ENCODE measurements around the gene MED10. TPM values are rescaled to one million over a fixed set of nuclear protein-coding genes. Genes with fewer than 3 reads are reported as not detected.

Gene MED10
- total and polyA plus RNA-seq, 2 experiments from 2014 or later: 16.0 to 58.1 TPM

DNA sequence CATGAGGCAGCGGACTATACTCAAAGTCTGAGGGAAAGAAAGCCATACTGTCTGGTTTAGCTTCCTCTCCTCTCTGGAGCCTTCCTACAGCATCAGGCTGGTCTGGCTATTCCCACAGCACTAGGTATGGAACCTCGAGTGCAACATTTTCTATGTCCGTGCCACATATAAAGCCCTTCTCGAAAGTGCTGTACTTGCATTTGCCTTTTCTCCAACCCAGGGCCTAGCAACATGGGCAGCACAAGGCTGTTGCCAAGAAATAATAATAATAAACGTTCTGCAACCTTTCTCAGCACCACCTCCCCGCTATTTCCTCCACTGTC, 804 bp downstream of the MED10 start:
- TF ChIP-seq CTCF (conservative IDR thresholded peaks at IDR 0.05; ENCODE audit: low read depth in 2 of 2): no peak
- TF ChIP-seq, protein P1, sequence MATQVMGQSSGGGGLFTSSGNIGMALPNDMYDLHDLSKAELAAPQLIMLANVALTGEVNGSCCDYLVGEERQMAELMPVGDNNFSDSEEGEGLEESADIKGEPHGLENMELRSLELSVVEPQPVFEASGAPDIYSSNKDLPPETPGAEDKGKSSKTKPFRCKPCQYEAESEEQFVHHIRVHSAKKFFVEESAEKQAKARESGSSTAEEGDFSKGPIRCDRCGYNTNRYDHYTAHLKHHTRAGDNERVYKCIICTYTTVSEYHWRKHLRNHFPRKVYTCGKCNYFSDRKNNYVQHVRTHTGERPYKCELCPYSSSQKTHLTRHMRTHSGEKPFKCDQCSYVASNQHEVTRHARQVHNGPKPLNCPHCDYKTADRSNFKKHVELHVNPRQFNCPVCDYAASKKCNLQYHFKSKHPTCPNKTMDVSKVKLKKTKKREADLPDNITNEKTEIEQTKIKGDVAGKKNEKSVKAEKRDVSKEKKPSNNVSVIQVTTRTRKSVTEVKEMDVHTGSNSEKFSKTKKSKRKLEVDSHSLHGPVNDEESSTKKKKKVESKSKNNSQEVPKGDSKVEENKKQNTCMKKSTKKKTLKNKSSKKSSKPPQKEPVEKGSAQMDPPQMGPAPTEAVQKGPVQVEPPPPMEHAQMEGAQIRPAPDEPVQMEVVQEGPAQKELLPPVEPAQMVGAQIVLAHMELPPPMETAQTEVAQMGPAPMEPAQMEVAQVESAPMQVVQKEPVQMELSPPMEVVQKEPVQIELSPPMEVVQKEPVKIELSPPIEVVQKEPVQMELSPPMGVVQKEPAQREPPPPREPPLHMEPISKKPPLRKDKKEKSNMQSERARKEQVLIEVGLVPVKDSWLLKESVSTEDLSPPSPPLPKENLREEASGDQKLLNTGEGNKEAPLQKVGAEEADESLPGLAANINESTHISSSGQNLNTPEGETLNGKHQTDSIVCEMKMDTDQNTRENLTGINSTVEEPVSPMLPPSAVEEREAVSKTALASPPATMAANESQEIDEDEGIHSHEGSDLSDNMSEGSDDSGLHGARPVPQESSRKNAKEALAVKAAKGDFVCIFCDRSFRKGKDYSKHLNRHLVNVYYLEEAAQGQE (IDR thresholded peaks at IDR 0.05; ENCODE audit: unreplicated experiment): no peak
- TF ChIP-seq EZH2phosphoT487 (IDR thresholded peaks at IDR 0.05; ENCODE audit: unreplicated experiment): no peak
- no peak for TF ChIP-seq CREB1 (CRISPR knock-in tag; IDR thresholded peaks at IDR 0.05; ENCODE audit: low read depth)
- TF ChIP-seq NANOG (IDR thresholded peaks at IDR 0.05; ENCODE audit: borderline replicate concordance): no peak
- no peak for TF ChIP-seq ZNF114 (CRISPR knock-in tag; IDR thresholded peaks at IDR 0.05)
- no peak for TF ChIP-seq EZH2 (IDR thresholded peaks at IDR 0.05; ENCODE audit: low read depth, unreplicated experiment)
- no peak for TF ChIP-seq POLR2AphosphoS5 (IDR thresholded peaks at IDR 0.05; ENCODE audit: low read depth)
- TF ChIP-seq ETS1 (IDR thresholded peaks at IDR 0.05): no peak
- no peak for TF ChIP-seq ZNF331 (CRISPR knock-in tag; IDR thresholded peaks at IDR 0.05; ENCODE audit: low read depth)
- TF ChIP-seq STAT1 (IDR thresholded peaks at IDR 0.05; ENCODE audit: unreplicated experiment): no peak
- TF ChIP-seq, protein P2, sequence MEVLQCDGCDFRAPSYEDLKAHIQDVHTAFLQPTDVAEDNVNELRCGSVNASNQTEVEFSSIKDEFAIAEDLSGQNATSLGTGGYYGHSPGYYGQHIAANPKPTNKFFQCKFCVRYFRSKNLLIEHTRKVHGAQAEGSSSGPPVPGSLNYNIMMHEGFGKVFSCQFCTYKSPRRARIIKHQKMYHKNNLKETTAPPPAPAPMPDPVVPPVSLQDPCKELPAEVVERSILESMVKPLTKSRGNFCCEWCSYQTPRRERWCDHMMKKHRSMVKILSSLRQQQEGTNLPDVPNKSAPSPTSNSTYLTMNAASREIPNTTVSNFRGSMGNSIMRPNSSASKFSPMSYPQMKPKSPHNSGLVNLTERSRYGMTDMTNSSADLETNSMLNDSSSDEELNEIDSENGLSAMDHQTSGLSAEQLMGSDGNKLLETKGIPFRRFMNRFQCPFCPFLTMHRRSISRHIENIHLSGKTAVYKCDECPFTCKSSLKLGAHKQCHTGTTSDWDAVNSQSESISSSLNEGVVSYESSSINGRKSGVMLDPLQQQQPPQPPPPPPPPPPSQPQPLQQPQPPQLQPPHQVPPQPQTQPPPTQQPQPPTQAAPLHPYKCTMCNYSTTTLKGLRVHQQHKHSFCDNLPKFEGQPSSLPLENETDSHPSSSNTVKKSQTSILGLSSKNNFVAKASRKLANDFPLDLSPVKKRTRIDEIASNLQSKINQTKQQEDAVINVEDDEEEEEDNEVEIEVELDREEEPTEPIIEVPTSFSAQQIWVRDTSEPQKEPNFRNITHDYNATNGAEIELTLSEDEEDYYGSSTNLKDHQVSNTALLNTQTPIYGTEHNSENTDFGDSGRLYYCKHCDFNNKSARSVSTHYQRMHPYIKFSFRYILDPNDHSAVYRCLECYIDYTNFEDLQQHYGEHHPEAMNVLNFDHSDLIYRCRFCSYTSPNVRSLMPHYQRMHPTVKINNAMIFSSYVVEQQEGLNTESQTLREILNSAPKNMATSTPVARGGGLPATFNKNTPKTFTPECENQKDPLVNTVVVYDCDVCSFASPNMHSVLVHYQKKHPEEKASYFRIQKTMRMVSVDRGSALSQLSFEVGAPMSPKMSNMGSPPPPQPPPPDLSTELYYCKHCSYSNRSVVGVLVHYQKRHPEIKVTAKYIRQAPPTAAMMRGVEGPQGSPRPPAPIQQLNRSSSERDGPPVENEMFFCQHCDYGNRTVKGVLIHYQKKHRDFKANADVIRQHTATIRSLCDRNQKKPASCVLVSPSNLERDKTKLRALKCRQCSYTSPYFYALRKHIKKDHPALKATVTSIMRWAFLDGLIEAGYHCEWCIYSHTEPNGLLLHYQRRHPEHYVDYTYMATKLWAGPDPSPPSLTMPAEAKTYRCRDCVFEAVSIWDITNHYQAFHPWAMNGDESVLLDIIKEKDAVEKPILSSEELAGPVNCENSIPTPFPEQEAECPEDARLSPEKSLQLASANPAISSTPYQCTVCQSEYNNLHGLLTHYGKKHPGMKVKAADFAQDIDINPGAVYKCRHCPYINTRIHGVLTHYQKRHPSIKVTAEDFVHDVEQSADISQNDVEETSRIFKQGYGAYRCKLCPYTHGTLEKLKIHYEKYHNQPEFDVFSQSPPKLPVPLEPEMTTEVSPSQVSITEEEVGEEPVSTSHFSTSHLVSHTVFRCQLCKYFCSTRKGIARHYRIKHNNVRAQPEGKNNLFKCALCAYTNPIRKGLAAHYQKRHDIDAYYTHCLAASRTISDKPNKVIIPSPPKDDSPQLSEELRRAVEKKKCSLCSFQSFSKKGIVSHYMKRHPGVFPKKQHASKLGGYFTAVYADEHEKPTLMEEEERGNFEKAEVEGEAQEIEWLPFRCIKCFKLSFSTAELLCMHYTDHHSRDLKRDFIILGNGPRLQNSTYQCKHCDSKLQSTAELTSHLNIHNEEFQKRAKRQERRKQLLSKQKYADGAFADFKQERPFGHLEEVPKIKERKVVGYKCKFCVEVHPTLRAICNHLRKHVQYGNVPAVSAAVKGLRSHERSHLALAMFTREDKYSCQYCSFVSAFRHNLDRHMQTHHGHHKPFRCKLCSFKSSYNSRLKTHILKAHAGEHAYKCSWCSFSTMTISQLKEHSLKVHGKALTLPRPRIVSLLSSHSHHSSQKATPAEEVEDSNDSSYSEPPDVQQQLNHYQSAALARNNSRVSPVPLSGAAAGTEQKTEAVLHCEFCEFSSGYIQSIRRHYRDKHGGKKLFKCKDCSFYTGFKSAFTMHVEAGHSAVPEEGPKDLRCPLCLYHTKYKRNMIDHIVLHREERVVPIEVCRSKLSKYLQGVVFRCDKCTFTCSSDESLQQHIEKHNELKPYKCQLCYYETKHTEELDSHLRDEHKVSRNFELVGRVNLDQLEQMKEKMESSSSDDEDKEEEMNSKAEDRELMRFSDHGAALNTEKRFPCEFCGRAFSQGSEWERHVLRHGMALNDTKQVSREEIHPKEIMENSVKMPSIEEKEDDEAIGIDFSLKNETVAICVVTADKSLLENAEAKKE (CRISPR knock-in tag; IDR thresholded peaks at IDR 0.05): no peak
- no peak for TF ChIP-seq JUNB (IDR thresholded peaks at IDR 0.05; ENCODE audit: unreplicated experiment)
- H3K4me3 ChIP-seq: peak overlapping the region; percentile 96
- H3K27ac ChIP-seq (ENCODE audit: low read depth): no peak overlapping the region
- peaks cover 22% of the 10 kb centered on the region for H3K79me2 ChIP-seq (replicated peaks; ENCODE audit: insufficient read depth)
- no peaks in the 10 kb centered on the region for H3K27me3 ChIP-seq (ENCODE audit: insufficient read depth)
- H3K27ac Mint-ChIP-seq: peak overlapping the region; percentile 97; the same call in 1 of the 2 replicates
- peak overlapping the region; percentile 98 for H3K4me3 Mint-ChIP-seq
- no peaks in the 10 kb centered on the region for H3K9me3 Mint-ChIP-seq
- peaks cover 33% of the 10 kb centered on the region; the same call in 1 of the 2 replicates for H3K36me3 ChIP-seq (ENCODE audit: insufficient read depth)
- H2AFZ ChIP-seq: peak overlapping the region; percentile 88; the same call in 1 of the 2 replicates
- DNase-seq (ENCODE audit: low spot score): no peak
- H3K4me1 Mint-ChIP-seq: peaks cover 12% of the 10 kb centered on the region; the same call in 2 of the 3 replicates
- H4K20me1 ChIP-seq (replicated peaks; ENCODE audit: insufficient read depth): peaks cover 7% of the 10 kb centered on the region; the same call in 1 of the 2 replicates
- H3K36me3 Mint-ChIP-seq (ENCODE audit: low read depth): peaks cover 38% of the 10 kb centered on the region
- 0 out of 2 replicates have a peak, but pooled peaks cover 5% of the 10 kb centered on the region for H3K4me1 ChIP-seq (ENCODE audit: insufficient read depth)
- H3K4me2 ChIP-seq: peak overlapping the region; percentile 99
- H3F3A ChIP-seq (replicated peaks; ENCODE audit: low read depth): no peaks in the 10 kb centered on the region
- H3K27me3 Mint-ChIP-seq (ENCODE audit: insufficient read depth, low read depth, poor library complexity): peaks cover 6% of the 10 kb centered on the region
- no peak for ATAC-seq
- H3K9me2 ChIP-seq (ENCODE audit: insufficient read depth): no peaks in the 10 kb centered on the region
